Progenitor cell of endocrine pancreas (in vitro differentiated cells): Measurements from ENCODE around the gene TNFSF10. TPM values are rescaled to one million over a fixed set of nuclear protein-coding genes. Genes with fewer than 3 reads are reported as not detected.

Experiments used
- DNase-seq: peaks from one replicate; pipeline ENCODE4 v3.0.0; 2021; ENCODE audit warnings: low spot score; ENCODE audit not compliant: unreplicated experiment
- H3K27ac Mint-ChIP-seq: 2 replicates; pipeline ENCODE4 v1.8.0; 2021; ENCODE audit warnings: mild to moderate bottlenecking, moderate library complexity, mixed read lengths
- H3K27me3 Mint-ChIP-seq: 2 replicates; pipeline ENCODE4 v1.8.0; 2021; ENCODE audit warnings: mixed read lengths
- H3K36me3 Mint-ChIP-seq: 2 replicates; pipeline ENCODE4 v1.8.0; 2022; ENCODE audit warnings: mixed read lengths; ENCODE audit not compliant: insufficient read depth
- H3K4me1 Mint-ChIP-seq: 2 replicates; pipeline ENCODE4 v1.8.0; 2021; ENCODE audit warnings: low read depth, mixed read lengths
- H3K4me3 Mint-ChIP-seq: 2 replicates; pipeline ENCODE4 v1.8.0; 2021; ENCODE audit warnings: low read depth, mild to moderate bottlenecking, moderate library complexity, mixed read lengths
- H3K9me3 Mint-ChIP-seq: 2 replicates; pipeline ENCODE4 v1.8.0; 2021; ENCODE audit warnings: low read depth, mixed read lengths
- total RNA-seq: library from RNA; stranded (reverse); gene quantifications from 2 replicates; pipeline ENCODE4 v1.2.1, GENCODE V29; 2021
- TF ChIP-seq, protein P1 (sequence below): fragments of 200-600 bp; sonication (generic); IDR thresholded peaks from one replicate; pipeline ENCODE4 v1.5.0; 2021; ENCODE audit warnings: antibody characterized with exemption, mild to moderate bottlenecking; ENCODE audit not compliant: unreplicated experiment

TNFSF10 gene
- total RNA-seq, 1 donor from 2014 or later: 0.72 TPM

DNA sequence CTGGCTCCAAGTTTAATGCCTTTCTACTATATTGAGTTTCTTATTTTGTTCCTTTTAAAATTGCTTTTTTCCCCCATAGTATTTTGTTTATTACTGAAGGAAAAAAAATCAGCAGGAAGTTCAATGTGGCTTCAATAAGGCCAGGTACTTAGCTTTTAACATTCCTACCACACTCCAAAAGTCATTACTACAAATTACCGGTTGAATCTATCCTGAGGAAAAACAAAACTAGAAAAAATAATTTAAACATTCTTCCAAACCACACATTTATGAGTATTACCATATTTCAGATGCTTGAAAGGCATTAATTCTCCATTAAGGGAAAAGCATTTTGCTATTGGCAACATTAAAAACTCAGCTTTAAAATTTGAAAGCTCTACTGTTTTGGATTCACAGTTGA, 20.2 kb upstream of the TNFSF10 start:
- Mint-ChIP-seq H3K27me3 (no peaks in the 10 kb centered on the region), H3K4me3 (no peak overlapping the region), H3K4me1 (peaks cover 3% of the 10 kb centered on the region), H3K9me3 (peaks cover 6% of the 10 kb centered on the region), H3K27ac (no peak overlapping the region), H3K36me3 (no peaks in the 10 kb centered on the region)
- no peak for DNase-seq
- TF ChIP-seq, protein P1, sequence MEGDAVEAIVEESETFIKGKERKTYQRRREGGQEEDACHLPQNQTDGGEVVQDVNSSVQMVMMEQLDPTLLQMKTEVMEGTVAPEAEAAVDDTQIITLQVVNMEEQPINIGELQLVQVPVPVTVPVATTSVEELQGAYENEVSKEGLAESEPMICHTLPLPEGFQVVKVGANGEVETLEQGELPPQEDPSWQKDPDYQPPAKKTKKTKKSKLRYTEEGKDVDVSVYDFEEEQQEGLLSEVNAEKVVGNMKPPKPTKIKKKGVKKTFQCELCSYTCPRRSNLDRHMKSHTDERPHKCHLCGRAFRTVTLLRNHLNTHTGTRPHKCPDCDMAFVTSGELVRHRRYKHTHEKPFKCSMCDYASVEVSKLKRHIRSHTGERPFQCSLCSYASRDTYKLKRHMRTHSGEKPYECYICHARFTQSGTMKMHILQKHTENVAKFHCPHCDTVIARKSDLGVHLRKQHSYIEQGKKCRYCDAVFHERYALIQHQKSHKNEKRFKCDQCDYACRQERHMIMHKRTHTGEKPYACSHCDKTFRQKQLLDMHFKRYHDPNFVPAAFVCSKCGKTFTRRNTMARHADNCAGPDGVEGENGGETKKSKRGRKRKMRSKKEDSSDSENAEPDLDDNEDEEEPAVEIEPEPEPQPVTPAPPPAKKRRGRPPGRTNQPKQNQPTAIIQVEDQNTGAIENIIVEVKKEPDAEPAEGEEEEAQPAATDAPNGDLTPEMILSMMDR: no peak

DNA sequence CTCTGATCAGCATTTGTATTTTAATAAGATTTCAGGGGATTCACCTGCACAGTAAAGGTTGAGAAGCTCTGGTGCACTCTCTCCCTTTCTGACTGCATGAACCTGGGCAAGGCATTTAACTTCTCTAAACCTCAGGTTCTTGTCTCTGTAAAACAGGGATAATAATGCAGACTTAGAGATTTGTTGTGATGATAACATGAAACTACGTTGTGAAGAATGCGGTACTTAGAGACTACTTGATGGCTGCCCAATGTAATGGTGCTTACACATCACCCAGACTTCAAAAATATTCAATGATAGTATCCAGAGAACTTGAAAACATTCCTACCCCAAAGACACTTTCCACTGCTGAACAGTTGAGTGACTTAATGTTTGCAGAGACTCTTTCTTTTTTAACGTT, 19.8 kb upstream of the TNFSF10 start:
- Mint-ChIP-seq H3K9me3 (peaks cover 6% of the 10 kb centered on the region), H3K4me3 (no peak overlapping the region), H3K36me3 (no peaks in the 10 kb centered on the region), H3K4me1 (peaks cover 6% of the 10 kb centered on the region), H3K27me3 (no peaks in the 10 kb centered on the region), H3K27ac (no peak overlapping the region)
- TF ChIP-seq, protein P1: no peak
- DNase-seq: no peak

- Mint-ChIP-seq H3K27me3 (no peaks in the 10 kb centered on the region), H3K9me3 (peaks cover 6% of the 10 kb centered on the region), H3K27ac (no peak overlapping the region), H3K36me3 (no peaks in the 10 kb centered on the region), H3K4me3 (no peak overlapping the region), H3K4me1 (peaks cover 14% of the 10 kb centered on the region)
- TF ChIP-seq, protein P1: no peak
- no peak for DNase-seq
These were observed 18.8 kb upstream of the TNFSF10 start for GRCh38 chr3:172541945-172542488.

- Mint-ChIP-seq H3K4me1 (peaks cover 15% of the 10 kb centered on the region), H3K36me3 (no peaks in the 10 kb centered on the region), H3K9me3 (peaks cover 6% of the 10 kb centered on the region), H3K4me3 (no peak overlapping the region), H3K27ac (no peak overlapping the region), H3K27me3 (no peaks in the 10 kb centered on the region)
- DNase-seq: no peak
- TF ChIP-seq, protein P1: no peak
These were observed 16.8 kb upstream of the TNFSF10 start for GRCh38 chr3:172540049-172540448.

DNA sequence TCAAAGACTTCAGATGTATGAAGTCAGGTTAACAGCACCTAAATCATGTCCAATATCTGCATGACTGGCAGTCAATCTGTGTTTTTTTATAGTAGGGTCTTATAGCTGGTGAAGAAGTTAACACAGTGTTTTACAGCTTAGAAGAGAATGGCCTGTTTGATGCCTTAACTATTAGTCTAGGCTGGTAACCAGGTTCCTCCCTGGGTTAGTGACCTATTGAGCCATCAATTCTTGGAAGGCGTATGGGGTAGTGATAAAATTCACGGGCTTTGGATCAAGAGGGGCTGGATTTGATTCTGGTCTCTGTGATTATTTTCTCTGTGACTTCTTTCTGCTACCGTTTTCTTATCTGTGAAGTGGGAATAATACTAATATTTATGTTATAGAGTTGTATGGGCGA, 16.0 kb upstream of the TNFSF10 start:
- DNase-seq: no peak
- Mint-ChIP-seq H3K4me1 (peaks cover 15% of the 10 kb centered on the region), H3K27me3 (no peaks in the 10 kb centered on the region), H3K36me3 (no peaks in the 10 kb centered on the region), H3K4me3 (no peak overlapping the region), H3K27ac (no peak overlapping the region), H3K9me3 (peaks cover 6% of the 10 kb centered on the region)
- TF ChIP-seq, protein P1: no peak
